Measurements from ENCODE around the gene MRAS.

- no peak for TF ChIP-seq CTCF (IDR thresholded peaks at IDR 0.05)
- TF ChIP-seq POLR2A (IDR thresholded peaks at IDR 0.05): no peak
Observed at GRCh38 chr3:138445236-138445635, 96.9 kb downstream of the MRAS start.
